NCI-H1930 (cell line): ENCODE results near the gene ING1.
"Not testable (repeated sequence)": the region's sequence is repeated elsewhere in the genome, so short reads cannot be mapped to it uniquely, and the experiment has no call there.

Experiments used
- DNase-seq, 2 experiments: peaks; one replicate each; lab custom pipeline; 2025; lab: John Stamatoyannopoulos, UW

Gene ING1, protein sequence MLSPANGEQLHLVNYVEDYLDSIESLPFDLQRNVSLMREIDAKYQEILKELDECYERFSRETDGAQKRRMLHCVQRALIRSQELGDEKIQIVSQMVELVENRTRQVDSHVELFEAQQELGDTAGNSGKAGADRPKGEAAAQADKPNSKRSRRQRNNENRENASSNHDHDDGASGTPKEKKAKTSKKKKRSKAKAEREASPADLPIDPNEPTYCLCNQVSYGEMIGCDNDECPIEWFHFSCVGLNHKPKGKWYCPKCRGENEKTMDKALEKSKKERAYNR

GRCh38 chr13:110713642-110713952, at the start of gene ING1:
TSS of gene ING1 (plus strand) at chr13:110713700. CDS start at chr13:110714150, 450 bp downstream.
- DNase-seq: no peak

DNA sequence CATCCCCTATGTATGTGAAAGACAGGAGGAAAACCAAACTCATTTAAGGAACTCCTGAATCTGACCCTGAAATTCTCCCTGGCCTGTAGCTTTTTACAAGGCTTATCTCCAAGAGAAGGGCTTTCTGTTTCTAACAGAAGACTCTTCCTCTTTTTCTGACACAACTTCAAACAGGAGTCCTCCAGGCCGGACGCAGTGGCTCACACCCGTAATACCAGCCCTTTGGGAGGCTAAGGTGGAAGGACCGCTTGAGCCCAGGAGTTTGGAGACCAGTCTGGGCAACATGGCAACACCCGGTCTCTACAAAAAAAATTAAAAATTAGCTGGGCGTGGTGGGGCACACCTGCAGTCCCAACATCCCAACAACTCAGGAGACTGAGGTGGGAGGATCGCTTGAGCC, 49.5 kb upstream of the ING1 start:
- DNase-seq: no peak

GRCh38 chr13:110664673-110665072, 48.8 kb upstream of the ING1 start:
- DNase-seq: no peak

DNA sequence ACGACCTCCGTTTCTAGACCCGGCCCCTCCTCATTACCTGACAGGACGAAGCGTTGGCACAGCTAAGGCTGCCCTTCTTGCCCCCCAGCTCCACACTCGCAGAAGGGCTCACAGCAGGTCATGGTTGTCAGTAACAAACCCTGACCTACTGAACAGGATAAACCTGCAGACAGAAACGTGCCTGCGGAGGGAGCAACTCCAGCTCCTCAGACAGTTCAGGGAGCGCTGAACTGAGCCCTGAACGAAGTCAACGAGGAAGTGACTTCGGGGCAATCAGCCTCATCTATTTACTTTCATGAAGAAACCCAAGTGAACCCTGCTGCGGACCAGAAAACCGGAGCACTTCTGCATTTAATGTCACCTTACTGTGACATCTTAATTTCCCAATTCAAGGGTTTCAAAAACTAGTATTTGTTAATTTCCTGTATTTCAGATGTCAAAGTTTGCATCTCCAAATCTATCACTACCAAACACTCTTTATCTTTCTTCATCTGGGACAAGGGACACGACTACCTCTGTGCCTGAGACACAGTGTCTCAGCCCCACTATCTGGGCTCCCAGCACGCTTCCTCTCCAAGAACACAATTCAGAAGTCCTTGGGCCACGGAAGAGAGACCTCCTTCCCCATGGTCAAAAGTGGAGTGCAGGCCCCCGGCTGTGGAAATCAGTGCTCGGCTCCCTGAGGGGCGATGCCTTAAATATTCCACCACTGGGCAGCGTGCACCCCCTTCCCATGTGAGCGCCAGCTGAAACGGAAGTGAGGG, 47.8 kb upstream of the ING1 start:
- no peak for DNase-seq

DNA sequence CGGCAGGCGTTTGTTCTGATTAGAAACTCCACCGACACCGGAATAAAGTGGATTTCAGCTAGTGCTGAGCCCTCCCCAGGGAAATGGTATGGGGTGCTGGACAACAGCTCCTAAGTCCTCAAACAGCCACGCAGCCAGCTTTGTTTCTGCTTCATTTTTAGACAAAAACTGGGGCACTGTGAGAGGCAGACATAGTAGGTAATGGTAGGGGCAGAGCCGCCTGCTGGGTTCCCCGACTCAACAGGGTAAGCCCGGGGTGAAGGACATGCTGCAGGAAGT, 47.3 kb upstream of the ING1 start:
- no peak for DNase-seq

- no peak for DNase-seq
Observed at GRCh38 chr13:110669036-110669435, 44.5 kb upstream of the ING1 start.

GRCh38 chr13:110669814-110670213, 43.7 kb upstream of the ING1 start:
- not testable (repeated sequence) for DNase-seq

DNA sequence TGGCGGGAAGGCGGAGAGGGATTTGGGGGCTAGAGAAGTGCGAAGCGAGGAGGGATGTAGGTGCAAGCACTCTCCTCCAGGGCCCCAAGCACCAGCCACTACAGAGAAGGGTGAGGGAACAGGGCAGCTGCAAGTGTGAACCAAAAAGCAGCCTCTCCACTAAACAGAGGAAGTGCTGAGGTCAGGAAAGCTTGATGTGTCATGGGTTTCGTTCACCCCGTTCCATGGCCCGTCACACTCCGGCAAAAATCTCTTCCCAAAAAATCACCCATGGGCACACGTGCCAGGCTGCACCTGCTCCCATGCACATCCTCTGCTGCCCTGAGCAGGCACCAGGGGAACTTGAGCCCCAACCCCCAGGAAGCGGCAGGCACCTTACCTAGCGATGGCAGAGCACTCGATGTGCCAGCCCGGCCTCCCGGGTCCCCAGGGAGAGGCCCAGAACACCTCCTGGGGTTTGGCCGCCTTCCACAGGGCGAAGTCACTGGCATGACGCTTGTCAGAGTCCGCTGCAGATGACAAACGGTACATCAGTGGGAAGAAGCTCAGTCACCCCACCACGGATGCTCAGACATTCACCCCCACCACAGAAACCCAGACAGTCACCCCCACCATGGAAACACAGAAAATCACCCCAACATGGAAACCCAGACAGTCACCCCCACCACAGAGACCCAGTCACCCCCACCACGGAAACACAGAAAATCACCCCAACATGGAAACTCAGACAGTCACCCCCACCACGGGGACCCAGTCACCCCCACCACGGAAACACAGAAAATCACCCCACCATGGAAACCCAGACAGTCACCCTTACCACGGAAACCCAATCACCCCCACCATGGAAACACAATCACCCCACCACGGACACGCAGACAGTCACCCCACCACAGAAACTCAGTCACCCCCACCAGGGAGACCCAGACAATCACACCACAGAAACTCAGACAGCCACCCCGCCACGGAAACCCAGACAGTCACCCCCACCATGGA, 36.6 kb upstream of the ING1 start:
- DNase-seq: no peak

GRCh38 chr13:110677731-110678545, 35.6 kb upstream of the ING1 start:
- DNase-seq: no peak

- no peak for DNase-seq
Observed at GRCh38 chr13:110680852-110681251, 32.6 kb upstream of the ING1 start.

GRCh38 chr13:110681868-110682550, 31.5 kb upstream of the ING1 start:
- no peak for DNase-seq

DNA sequence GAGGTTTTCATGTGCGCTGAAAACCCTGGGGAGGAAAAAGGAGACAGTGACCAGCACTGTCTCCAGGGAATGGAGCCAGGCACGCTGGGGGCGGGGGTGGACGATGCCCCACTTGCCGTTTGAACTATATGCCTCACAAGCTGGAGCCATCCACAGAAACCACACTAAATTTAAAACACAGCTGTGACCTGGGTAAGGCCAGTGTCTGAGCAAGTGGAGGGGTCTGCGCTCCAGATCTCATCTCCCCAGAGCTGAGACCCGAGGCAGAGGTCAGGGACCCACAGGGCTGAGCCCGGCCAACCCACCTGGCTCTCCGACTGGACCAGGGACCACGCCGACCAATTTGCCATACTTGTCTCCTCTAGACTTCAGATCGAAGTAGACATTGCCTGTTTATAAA, 30.8 kb upstream of the ING1 start:
- DNase-seq: no peak

DNA sequence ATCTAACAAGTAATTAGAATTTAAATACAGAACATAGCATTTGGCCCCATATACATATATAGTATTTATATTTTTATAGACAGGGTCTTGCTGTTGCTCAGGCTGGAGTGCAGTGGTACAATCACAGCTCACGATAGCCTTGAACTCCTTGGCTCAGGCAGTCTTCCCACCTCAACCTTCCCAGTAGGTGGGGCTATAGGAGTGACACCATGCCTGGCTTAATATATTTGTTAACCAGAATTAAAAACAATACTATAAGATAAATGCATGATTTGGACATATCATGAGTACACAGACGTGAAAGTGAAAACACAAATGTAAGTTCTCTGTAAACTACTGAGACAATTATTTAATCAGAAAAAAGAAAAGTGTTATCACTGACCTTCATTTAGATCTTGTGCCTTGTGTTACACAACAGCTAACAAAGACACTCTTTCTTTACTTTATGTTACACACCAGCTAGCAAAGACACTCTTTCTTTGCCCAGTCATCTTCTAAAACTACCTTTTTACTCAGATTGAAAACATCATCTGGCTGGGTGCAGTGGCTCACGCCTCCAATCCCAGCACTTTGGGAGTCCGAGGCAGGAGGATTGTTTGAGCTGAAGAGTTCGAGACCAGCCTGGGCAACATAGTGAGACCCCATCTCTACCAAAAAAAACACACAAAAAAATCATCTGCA, 30.2 kb upstream of the ING1 start:
- no peak for DNase-seq

DNA sequence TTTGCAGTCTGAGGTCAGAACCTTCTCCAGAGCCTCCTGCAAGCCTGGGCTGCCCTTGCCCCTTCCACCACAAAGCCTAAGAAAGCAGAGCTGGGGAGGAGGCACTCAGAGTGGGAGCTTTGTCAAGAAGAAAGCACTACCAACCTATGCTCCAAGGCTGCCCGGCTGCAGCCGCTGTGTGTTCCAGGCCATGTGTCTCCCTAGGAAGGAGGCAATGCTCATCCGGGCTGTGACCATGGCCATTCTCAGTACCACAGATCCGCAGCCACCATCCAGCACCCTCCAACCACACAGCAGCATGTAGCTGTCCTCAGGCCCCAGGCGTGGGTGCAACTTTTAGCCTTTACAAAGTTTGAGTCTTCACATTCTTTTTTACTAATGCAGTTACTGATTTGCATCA, 29.6 kb upstream of the ING1 start:
- no peak for DNase-seq

DNA sequence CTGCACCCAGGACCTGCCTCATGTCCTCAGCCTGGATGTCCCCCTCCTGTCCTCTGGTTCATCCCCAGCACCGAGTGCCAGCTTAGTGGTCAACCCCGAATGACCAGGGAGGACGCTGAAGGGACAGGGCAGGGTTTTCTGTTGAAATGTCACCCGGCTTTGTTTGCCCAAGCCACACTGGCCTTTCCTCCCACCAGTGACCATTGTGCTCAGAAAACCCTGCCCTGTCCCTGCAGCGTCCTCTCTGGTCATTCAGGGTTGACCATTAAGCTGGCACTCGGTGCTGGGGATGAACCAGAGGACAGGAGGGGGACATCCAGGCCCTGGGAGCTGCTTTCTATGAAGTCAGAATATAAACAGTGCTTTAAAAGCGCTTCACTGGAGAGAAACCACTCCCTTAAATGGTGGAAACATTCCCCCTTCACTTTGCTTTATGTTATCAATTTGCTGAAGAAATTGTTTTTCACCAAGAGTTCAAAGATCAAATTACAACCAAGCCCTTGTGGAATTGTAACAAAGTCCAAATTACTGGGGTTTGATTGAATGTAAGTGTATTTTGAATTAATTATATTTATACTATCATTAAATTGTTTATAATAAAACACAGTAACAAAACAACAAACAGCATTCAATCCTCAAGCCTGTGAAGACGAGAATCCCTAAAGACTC, 29.0 kb upstream of the ING1 start:
- DNase-seq: no peak

DNA sequence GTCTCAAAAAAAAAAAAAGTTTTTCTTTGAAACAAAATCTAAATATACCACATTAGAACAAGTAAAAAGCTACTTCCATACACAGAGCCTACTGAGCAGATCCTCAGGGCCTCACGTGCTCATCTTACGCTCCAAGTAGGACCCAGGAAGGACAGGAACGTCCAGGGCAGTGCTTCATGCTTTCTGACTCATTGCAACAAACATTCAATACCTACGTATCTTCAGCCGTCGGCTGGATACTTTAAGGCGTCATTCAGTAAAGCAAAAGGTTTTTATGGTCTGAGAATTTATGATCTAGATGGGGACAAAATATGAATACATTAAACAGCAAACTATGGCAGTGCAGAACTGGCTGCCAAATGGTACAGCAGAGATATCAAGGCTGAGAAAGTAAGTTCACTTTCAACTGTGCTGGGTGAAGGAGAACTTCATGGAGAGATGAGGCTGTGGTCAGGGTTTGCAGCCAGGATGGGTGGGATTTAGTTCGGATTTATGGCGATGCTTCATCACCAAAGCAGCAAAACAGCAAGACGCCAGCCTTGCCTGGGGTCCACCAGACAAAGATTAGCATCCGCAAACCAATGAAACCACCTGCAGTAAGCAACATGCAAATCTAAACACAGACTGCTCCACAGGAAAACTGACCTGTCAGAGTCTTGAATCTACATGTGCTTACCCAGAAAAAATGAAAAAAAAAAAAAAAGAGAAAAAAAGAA, 28.0 kb upstream of the ING1 start:
- DNase-seq: no peak

DNA sequence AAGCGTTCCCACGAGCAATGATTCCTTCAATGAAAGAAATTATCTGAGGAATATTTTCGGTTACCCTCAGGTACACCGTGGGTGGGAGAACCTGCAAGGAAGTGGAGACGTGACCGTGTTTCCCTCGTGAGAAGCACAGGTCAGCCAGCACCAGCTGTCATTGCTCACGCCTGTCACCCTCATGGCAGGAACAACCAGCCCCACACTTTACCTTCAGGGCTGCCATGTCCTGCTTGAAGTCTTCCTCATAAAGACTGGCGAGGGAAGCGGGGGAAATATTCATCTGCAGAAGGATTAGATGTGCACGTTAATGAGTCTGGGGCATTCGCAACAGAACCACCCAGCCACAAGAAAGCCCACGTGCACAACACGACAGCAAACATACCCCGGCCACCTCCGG, 25.8 kb upstream of the ING1 start:
- DNase-seq: no peak

- DNase-seq: no peak
Observed at GRCh38 chr13:110689041-110689440, 24.5 kb upstream of the ING1 start.

DNA sequence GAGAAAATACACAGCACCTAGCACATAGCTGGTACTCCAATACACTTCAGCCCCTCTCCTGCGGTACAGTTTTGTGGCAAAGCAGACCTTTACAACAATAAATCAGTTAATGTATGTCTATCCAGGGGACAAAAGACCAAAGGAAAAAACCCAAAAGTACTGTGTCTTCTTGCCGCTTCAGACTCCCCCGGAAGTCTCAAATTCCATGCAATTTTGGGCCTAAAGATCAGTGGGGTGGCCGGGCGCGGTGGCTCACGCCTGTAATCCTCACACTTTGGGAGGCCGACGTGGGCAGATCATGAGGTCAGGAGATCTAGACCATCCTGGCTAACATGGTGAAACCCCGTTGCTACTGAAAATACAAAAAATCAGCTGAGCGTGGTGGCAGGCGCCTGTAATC, 23.8 kb upstream of the ING1 start:
- DNase-seq: no peak

- no peak for DNase-seq
Observed at GRCh38 chr13:110690516-110690915, 23.0 kb upstream of the ING1 start.
